A549 (cell line): Measurements from ENCODE around the gene RPL19. TPM values are rescaled to one million over a fixed set of nuclear protein-coding genes. Genes with fewer than 3 reads are reported as not detected.

ENCODE experiments used
- ATAC-seq, 2 experiments: fragments of 200-7000 bp in 1 of 2; fragments of >200 bp in 1 of 2; cut with Nextera tagmentation in 1 of 2; cut with Tn5 transposase in 1 of 2; 3 replicates each; pipeline versions ENCODE4 v1.8.0 to v1.9.1; 2018 to 2020; ENCODE audit warnings: mild to moderate bottlenecking in 1 of 2, moderate library complexity in 1 of 2
- CTCF ChIA-PET: fragments of 300-600 bp; sonication (Branson Sonifier 250); formaldehyde crosslinking; extraction: SDS; loops from one replicate; lab custom pipeline; 2021; ENCODE audit warnings: antibody characterized with exemption, inconsistent platforms; lab: Yijun Ruan, JAX
- POLR2A ChIA-PET: fragments of 350-600 bp; formaldehyde crosslinking; extraction: SDS; loops from one replicate; lab custom pipeline; 2021; ENCODE audit warnings: antibody characterized with exemption, inconsistent platforms; lab: Yijun Ruan, JAX
- DNase-seq, 2 experiments: peaks; one replicate each; pipeline versions ENCODE4 v3.0.0 to v3.0.0-alpha.2; 2011 to 2016; ENCODE audit warnings: low read depth in 1 of 2, low spot score in 1 of 2
- FAIRE-seq: peaks from 2 replicates; lab custom pipeline; 2011; peaks lifted over from hg19 to GRCh38; lab: Jason Lieb, UNC
- H3K27ac ChIP-seq, 2 experiments: fragments of >200 bp; sonication (Bioruptor Twin); formaldehyde crosslinking; 3 replicates each; pipeline ENCODE4 v1.5.1; 2016 to 2017
- H3K4me1 ChIP-seq: fragments of >200 bp; sonication (Bioruptor Twin); formaldehyde crosslinking; 3 replicates; pipeline ENCODE4 v1.6.1; 2016
- H3K4me2 ChIP-seq: fragments of >200 bp; sonication (Bioruptor Twin); formaldehyde crosslinking; 3 replicates; pipeline ENCODE4 v1.6.1; 2016
- H3K4me3 ChIP-seq: fragments of >200 bp; sonication (Bioruptor Twin); formaldehyde crosslinking; 3 replicates; pipeline ENCODE4 v1.5.1; 2016
- H3K9me3 ChIP-seq: fragments of >200 bp; sonication (Bioruptor Twin); formaldehyde crosslinking; 3 replicates; pipeline ENCODE4 v1.6.1; 2016
- ATOH8 ChIP-seq: fragments of 250-450 bp; sonication (Bioruptor Pico); IDR thresholded peaks from 2 replicates; pipeline ENCODE4 v1.5.0; 2020; ENCODE audit warnings: low read depth, mild to moderate bottlenecking, moderate library complexity
- BHLHE40 ChIP-seq: IDR thresholded peaks from 2 replicates; pipeline ENCODE4 v1.6.1; 2012; ENCODE audit warnings: low read depth, low read length, inconsistent platforms
- CBX2 ChIP-seq: fragments of 200-600 bp; sonication (generic); IDR thresholded peaks from 2 replicates; pipeline ENCODE4 v1.6.1; 2016; ENCODE audit warnings: low read depth, mild to moderate bottlenecking, borderline replicate concordance
- E2F6 ChIP-seq: IDR thresholded peaks from 2 replicates; pipeline ENCODE4 v1.6.1; 2012; ENCODE audit warnings: low read depth, borderline replicate concordance
- EP300 ChIP-seq, 2 experiments: fragments of >200 bp; sonication (Bioruptor Twin); formaldehyde crosslinking; IDR thresholded peaks; 2 replicates in 1 of 2; 3 replicates in 1 of 2; pipeline ENCODE4 v1.6.1; 2016 to 2017
- FOSL2 ChIP-seq, 2 experiments: fragments of 450-650 bp in 1 of 2; fragments of >200 bp in 1 of 2; sonication (Bioruptor Twin) in 1 of 2; formaldehyde crosslinking; IDR thresholded peaks; 2 replicates each; pipeline versions ENCODE4 v1.5.0 to v1.6.1; 2016 to 2020; ENCODE audit warnings: mild to moderate bottlenecking in 1 of 2, moderate library complexity in 1 of 2
- FOXS1 ChIP-seq: fragments of 250-450 bp; sonication (Bioruptor Pico); IDR thresholded peaks from 2 replicates; pipeline ENCODE4 v1.5.0; 2020; ENCODE audit warnings: mild to moderate bottlenecking, moderate library complexity
- HEYL ChIP-seq: fragments of 250-450 bp; sonication (Bioruptor Pico); IDR thresholded peaks from 2 replicates; pipeline ENCODE4 v1.8.0; 2021; ENCODE audit warnings: mild to moderate bottlenecking, moderate library complexity
- HOXA7 ChIP-seq: fragments of 250-450 bp; sonication (Bioruptor Pico); IDR thresholded peaks from 2 replicates; pipeline ENCODE4 v1.5.0; 2020; ENCODE audit warnings: mild to moderate bottlenecking, moderate library complexity
- JUNB ChIP-seq: fragments of >200 bp; sonication (Bioruptor Twin); formaldehyde crosslinking; IDR thresholded peaks from 2 replicates; pipeline ENCODE4 v1.6.1; 2016
- KDM1A ChIP-seq: fragments of 200-600 bp; sonication (generic); IDR thresholded peaks from 2 replicates; pipeline ENCODE4 v1.6.1; 2016; ENCODE audit warnings: low read depth, mild to moderate bottlenecking
- KDM5A ChIP-seq: fragments of 200-600 bp; sonication (generic); IDR thresholded peaks from 2 replicates; pipeline ENCODE4 v1.6.1; 2016; ENCODE audit warnings: antibody characterized with exemption, mild to moderate bottlenecking
- MAFK ChIP-seq: fragments of 450-650 bp; IDR thresholded peaks from 2 replicates; pipeline ENCODE4 v1.6.1; 2014; ENCODE audit not compliant: partially characterized antibody
- MYC ChIP-seq: IDR thresholded peaks from 2 replicates; pipeline ENCODE4 v1.6.1; 2012; ENCODE audit warnings: mild to moderate bottlenecking, inconsistent platforms, low read length, improper control_type of control experiment, borderline replicate concordance
- NFE2L2 ChIP-seq: fragments of 150-350 bp; conservative IDR thresholded peaks from 2 replicates; pipeline ENCODE4 v1.6.1; 2014; ENCODE audit warnings: low read length
- NR3C1 ChIP-seq: fragments of >200 bp; sonication (Bioruptor Twin); formaldehyde crosslinking; IDR thresholded peaks from 3 replicates; pipeline ENCODE4 v1.6.1; 2017
- POLR2A ChIP-seq: IDR thresholded peaks from 2 replicates; pipeline ENCODE4 v1.6.1; 2012; ENCODE audit warnings: mild to moderate bottlenecking, low read length
- POLR2AphosphoS2 ChIP-seq: conservative IDR thresholded peaks from 2 replicates; pipeline ENCODE4 v1.6.1; 2012; ENCODE audit warnings: low read length, improper control_type of control experiment, inconsistent platforms
- RAD21 ChIP-seq, 2 experiments: fragments of >200 bp in 1 of 2; sonication (Bioruptor Twin) in 1 of 2; formaldehyde crosslinking in 1 of 2; IDR thresholded peaks in 1 of 2; conservative IDR thresholded peaks in 1 of 2; 2 replicates in 1 of 2; 3 replicates in 1 of 2; pipeline ENCODE4 v1.6.1; 2012 to 2018; ENCODE audit warnings: inconsistent platforms in 1 of 2
- RARB ChIP-seq: fragments of 250-450 bp; sonication (Bioruptor Pico); IDR thresholded peaks from 2 replicates; pipeline ENCODE4 v1.8.0; 2021; ENCODE audit warnings: mild to moderate bottlenecking, moderate library complexity
- RCOR1 ChIP-seq: fragments of 150-350 bp; IDR thresholded peaks from 2 replicates; pipeline ENCODE4 v1.6.1; 2014; ENCODE audit warnings: antibody characterized with exemption, low read length, low read depth
- SMC3 ChIP-seq: fragments of >200 bp; sonication (Bioruptor Twin); formaldehyde crosslinking; IDR thresholded peaks from 3 replicates; pipeline ENCODE4 v1.6.1; 2018; ENCODE audit warnings: inconsistent platforms
- USF2 ChIP-seq: fragments of 450-650 bp; IDR thresholded peaks from 2 replicates; pipeline ENCODE4 v1.6.1; 2014; ENCODE audit warnings: antibody characterized with exemption
- ZC3H11A ChIP-seq: fragments of 450-650 bp; IDR thresholded peaks from 2 replicates; pipeline ENCODE4 v1.6.1; 2014; ENCODE audit warnings: antibody characterized with exemption, mild to moderate bottlenecking
- ZFP36 ChIP-seq: fragments of 450-650 bp; IDR thresholded peaks from 2 replicates; pipeline ENCODE4 v1.6.1; 2014; ENCODE audit warnings: borderline replicate concordance; ENCODE audit not compliant: partially characterized antibody
- ZSCAN20 ChIP-seq: fragments of 250-450 bp; sonication (Bioruptor Pico); IDR thresholded peaks from 2 replicates; pipeline ENCODE4 v1.8.0; 2022; ENCODE audit warnings: mild to moderate bottlenecking, moderate library complexity
- WGBS: methylation state at CpG from one replicate; pipeline ENCODE4 v1.1.6; 2017; ENCODE audit errors: missing lambda C conversion rate; 5-methylcytosine and 5-hydroxymethylcytosine counted together
- polyA plus RNA-seq, 4 experiments: library from polyadenylated mRNA; depleted of rRNA in 3 of 4; stranded (reverse); fragments of >200 nt; fragmentation: RNase III in 1 of 4; extraction: RNeasy Plus Mini Kit Qiagen cat#74134 plus additional on column Dnase treatment in 1 of 4; gene quantifications; 2 replicates in 3 of 4; 3 replicates in 1 of 4; pipeline ENCODE4 v1.2.3, GENCODE V29; 2011 to 2017
- TF ChIP-seq, protein P1 (sequence below): fragments of >200 bp; sonication (Bioruptor Twin); formaldehyde crosslinking; IDR thresholded peaks from 3 replicates; pipeline ENCODE4 v1.6.1; 2016
- TF ChIP-seq, protein P2 (sequence below): fragments of >200 bp; sonication (Bioruptor Twin); formaldehyde crosslinking; IDR thresholded peaks from 3 replicates; pipeline ENCODE4 v1.5.1; 2016

Gene RPL19
- polyA plus RNA-seq, 2 of the 4 experiments (the other 2 are of a cell fraction): 2,211 to 2,862 TPM

GRCh38 chr17:39171933-39172332, 28.1 kb upstream of the RPL19 start:
- TF ChIP-seq RARB (CRISPR knock-in tag) (no peak), BHLHE40 (no peak), ZSCAN20 (CRISPR knock-in tag) (no peak), CBX2 (no peak), EP300 (IDR thresholded peaks at IDR 0.05) (no peak), HEYL (no peak), KDM5A (no peak), RAD21 (conservative IDR thresholded peaks at IDR 0.05 in 1 of 2, IDR thresholded peaks at IDR 0.05 in 1 of 2) (no peak)
- no peak for DNase-seq
- 83% methylated on average over 5 of the region's 5 CpGs for WGBS
- ChIA-PET CTCF (interaction anchor here (1.1 to 30.5 kb wide), 4 partner anchors 18 to 410 kb away, joined by 3 to 612 read pairs (median 230); partner anchors contain the start of genes ARL5C and PLXDC1), POLR2A (no interaction called here)
- Histone ChIP-seq H3K4me3 (no peak overlapping the region), H3K9me3 (no peaks in the 10 kb centered on the region), H3K4me2 (no peak overlapping the region), H3K27ac (no peak overlapping the region), H3K4me1 (no peaks in the 10 kb centered on the region)
- no peak for ATAC-seq
- FAIRE-seq: no peak

DNA sequence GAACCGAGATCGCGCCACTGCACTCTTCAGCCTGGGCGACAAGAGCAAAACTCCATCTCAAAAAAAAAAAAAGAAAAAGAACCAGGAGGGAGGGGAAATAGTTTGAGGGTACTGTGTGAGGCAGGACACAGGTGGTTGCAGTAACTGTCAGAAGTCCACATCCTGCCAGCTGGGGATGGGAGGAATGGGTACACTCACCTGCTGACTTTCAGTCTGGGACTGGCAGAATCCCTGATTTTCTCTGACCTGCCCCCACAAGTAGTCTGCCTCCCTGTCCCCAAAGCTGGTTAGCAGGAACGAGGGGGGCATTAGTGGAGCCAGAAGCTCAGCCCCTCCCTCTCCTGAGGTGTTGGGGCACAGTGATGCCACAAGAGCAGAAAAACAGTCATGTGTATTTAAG, 27.0 kb upstream of the RPL19 start:
- no peak overlapping the region for H3K27ac ChIP-seq
- no peak for DNase-seq
- 81% methylated on average over 5 of the region's 5 CpGs for WGBS
- ChIA-PET POLR2A (interaction anchor here (0.5 to 1.0 kb wide), 2 partner anchors 27 to 28 kb away, joined by 4 read pairs; partner anchors contain the start of gene RPL19), CTCF (interaction anchor here (0.7 to 30.5 kb wide), 10 partner anchors 13 to 496 kb away, joined by 3 to 612 read pairs (median 8); partner anchors contain the start of genes ARL5C, CACNB1 and PLXDC1)
- no peak overlapping the region for H3K4me3 ChIP-seq
- H3K9me3 ChIP-seq: no peaks in the 10 kb centered on the region
- FAIRE-seq: no peak
- no peak for ATAC-seq
- no peak for TF ChIP-seq MYC
- no peak for TF ChIP-seq KDM1A
- TF ChIP-seq FOSL2 (IDR thresholded peaks at IDR 0.05): no peak
- TF ChIP-seq FOSL2 (CRISPR knock-in tag; IDR thresholded peaks at IDR 0.05): no peak
- TF ChIP-seq RARB (CRISPR knock-in tag): no peak
- no peak for TF ChIP-seq FOXS1
- TF ChIP-seq NFE2L2: no peak
- TF ChIP-seq JUNB: no peak
- TF ChIP-seq ZSCAN20 (CRISPR knock-in tag): no peak
- no peak for TF ChIP-seq ZFP36
- TF ChIP-seq, protein P1, sequence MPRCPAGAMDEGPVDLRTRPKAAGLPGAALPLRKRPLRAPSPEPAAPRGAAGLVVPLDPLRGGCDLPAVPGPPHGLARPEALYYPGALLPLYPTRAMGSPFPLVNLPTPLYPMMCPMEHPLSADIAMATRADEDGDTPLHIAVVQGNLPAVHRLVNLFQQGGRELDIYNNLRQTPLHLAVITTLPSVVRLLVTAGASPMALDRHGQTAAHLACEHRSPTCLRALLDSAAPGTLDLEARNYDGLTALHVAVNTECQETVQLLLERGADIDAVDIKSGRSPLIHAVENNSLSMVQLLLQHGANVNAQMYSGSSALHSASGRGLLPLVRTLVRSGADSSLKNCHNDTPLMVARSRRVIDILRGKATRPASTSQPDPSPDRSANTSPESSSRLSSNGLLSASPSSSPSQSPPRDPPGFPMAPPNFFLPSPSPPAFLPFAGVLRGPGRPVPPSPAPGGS: no peak
- no peak for TF ChIP-seq RCOR1
- no peak for TF ChIP-seq HEYL
- no peak for TF ChIP-seq EP300 (IDR thresholded peaks at IDR 0.05)
- no peak for TF ChIP-seq POLR2A
- TF ChIP-seq BHLHE40: no peak
- TF ChIP-seq ZC3H11A: no peak
- peaks cover 3% of the 10 kb centered on the region for H3K4me1 ChIP-seq
- no peak overlapping the region for H3K4me2 ChIP-seq

DNA sequence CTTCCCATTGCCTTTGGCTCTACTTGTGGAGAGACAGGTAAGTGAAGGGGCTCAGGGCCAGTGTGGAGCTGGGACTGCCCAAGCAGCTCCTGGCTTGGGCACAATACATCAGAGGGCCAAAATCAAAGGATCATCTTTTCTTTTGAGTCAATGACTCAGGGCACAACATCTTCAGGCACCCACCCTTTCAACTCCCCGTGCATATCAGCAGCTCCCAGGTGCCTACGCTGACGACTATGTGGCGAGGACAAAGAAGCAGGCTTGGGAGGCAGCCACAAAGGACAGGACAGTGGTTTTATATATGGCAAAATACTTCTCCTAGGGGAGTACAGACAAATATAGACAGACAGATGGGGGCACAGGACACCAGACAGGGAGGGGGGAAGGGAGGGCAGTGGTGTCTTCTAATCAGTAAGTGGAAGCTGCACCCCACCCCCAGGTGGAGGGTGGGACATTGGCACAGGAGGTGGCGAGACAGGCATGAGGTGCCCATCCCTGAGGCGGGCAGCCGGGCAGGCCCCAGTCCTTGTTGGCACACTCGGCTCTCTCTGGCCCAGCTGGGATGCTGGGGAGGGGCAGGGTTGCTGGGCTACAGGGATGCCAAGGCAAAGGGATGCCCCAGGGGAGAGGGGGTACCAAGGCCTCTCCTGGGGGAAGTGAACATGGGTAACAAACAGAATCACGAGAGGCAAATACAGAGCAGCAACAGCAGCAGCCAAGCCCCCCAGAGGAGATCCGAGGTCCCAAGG, 26.4 kb upstream of the RPL19 start:
- Histone ChIP-seq H3K4me1 (peaks cover 9% of the 10 kb centered on the region), H3K9me3 (no peaks in the 10 kb centered on the region), H3K4me3 (no peak overlapping the region), H3K27ac (no peak overlapping the region), H3K4me2 (no peak overlapping the region)
- DNase-seq (no peak), ATAC-seq (no peak), FAIRE-seq (no peak)
- CTCF ChIA-PET: interaction anchor here (0.7 to 30.5 kb wide), 28 partner anchors 12 to 496 kb away, joined by 3 to 612 read pairs (median 6); partner anchors contain the start of genes ARL5C, CACNB1, LASP1NB and PLXDC1
- 79% methylated on average over 10 of the region's 10 CpGs for WGBS
- POLR2A ChIA-PET: interaction anchor here (0.5 to 1.0 kb wide), 2 partner anchors 26 to 28 kb away, joined by 4 read pairs; partner anchors contain the start of gene RPL19
- TF ChIP-seq ATOH8 (CRISPR knock-in tag) (no peak), NR3C1 (no peak), FOSL2 (IDR thresholded peaks at IDR 0.05) (no peak), FOSL2 (CRISPR knock-in tag; IDR thresholded peaks at IDR 0.05) (no peak), RCOR1 (no peak), MAFK (no peak), RAD21 (conservative IDR thresholded peaks at IDR 0.05 in 1 of 2, IDR thresholded peaks at IDR 0.05 in 1 of 2) (no peak), SMC3 (no peak), HOXA7 (CRISPR knock-in tag) (no peak), USF2 (no peak), POLR2AphosphoS2 (no peak), E2F6 (no peak)
- TF ChIP-seq, protein P2, sequence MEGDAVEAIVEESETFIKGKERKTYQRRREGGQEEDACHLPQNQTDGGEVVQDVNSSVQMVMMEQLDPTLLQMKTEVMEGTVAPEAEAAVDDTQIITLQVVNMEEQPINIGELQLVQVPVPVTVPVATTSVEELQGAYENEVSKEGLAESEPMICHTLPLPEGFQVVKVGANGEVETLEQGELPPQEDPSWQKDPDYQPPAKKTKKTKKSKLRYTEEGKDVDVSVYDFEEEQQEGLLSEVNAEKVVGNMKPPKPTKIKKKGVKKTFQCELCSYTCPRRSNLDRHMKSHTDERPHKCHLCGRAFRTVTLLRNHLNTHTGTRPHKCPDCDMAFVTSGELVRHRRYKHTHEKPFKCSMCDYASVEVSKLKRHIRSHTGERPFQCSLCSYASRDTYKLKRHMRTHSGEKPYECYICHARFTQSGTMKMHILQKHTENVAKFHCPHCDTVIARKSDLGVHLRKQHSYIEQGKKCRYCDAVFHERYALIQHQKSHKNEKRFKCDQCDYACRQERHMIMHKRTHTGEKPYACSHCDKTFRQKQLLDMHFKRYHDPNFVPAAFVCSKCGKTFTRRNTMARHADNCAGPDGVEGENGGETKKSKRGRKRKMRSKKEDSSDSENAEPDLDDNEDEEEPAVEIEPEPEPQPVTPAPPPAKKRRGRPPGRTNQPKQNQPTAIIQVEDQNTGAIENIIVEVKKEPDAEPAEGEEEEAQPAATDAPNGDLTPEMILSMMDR: no peak
